22Rv1 (cell line): ENCODE measurements around the gene SPANXN2.

Source experiments
- ZFX ChIP-seq: fragments of 450-650 bp; IDR thresholded peaks from 2 replicates; pipeline ENCODE4 v1.6.1; 2017; ENCODE audit warnings: antibody characterized with exemption, borderline replicate concordance
- TF ChIP-seq, protein P1 (sequence below): fragments of 450-650 bp; IDR thresholded peaks from 2 replicates; pipeline ENCODE4 v1.5.1; 2017; ENCODE audit warnings: mild to moderate bottlenecking

DNA sequence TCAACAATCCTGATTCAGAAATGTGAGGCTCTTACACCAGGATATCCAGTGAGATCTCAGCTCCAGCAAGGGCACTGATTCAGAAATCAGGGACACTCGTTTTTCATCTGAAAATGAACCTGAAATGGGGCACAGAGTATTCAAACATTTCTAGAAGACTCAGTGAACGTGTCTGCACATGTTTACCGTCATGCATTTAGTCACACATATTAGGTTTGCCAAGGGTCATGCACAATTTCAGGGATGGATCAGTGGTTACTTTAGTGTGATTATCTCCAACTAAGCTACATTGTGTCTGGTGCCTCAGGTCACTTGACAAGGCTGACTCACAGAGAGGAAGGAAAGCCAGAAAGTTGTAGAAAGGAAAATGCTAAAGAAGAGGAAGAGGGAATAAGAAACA lies 33.6 kb upstream of the SPANXN2 start:
- TF ChIP-seq, protein P1, sequence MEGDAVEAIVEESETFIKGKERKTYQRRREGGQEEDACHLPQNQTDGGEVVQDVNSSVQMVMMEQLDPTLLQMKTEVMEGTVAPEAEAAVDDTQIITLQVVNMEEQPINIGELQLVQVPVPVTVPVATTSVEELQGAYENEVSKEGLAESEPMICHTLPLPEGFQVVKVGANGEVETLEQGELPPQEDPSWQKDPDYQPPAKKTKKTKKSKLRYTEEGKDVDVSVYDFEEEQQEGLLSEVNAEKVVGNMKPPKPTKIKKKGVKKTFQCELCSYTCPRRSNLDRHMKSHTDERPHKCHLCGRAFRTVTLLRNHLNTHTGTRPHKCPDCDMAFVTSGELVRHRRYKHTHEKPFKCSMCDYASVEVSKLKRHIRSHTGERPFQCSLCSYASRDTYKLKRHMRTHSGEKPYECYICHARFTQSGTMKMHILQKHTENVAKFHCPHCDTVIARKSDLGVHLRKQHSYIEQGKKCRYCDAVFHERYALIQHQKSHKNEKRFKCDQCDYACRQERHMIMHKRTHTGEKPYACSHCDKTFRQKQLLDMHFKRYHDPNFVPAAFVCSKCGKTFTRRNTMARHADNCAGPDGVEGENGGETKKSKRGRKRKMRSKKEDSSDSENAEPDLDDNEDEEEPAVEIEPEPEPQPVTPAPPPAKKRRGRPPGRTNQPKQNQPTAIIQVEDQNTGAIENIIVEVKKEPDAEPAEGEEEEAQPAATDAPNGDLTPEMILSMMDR: no peak
- no peak for TF ChIP-seq ZFX
